Posterior vena cava (tissue), 2 donors: Measurements from ENCODE around the gene IFFO2. TPM values are rescaled to one million over a fixed set of nuclear protein-coding genes. Genes with fewer than 3 reads are reported as not detected.
"Not testable (repeated sequence)": the region's sequence is repeated elsewhere in the genome, so short reads cannot be mapped to it uniquely, and the experiment has no call there.

Experiments
- DNase-seq: peaks from one replicate; pipeline ENCODE4 v3.0.0-alpha.2; 2020; ENCODE audit warnings: low spot score
- intact Hi-C, 2 donors: fragments of 100-400 bp; cut with DNase I; formaldehyde crosslinking; loops; one replicate each; pipeline versions ENCODE4 v1.14.1 to v1.14.2; 2022 to 2023
- total RNA-seq, 2 donors: library from RNA; stranded (reverse); fragmentation: NEBNext Ultra II Directional; extraction: Animal tissue kit (Norgen Biotek cat#: 25700); gene quantifications; one replicate each; pipeline ENCODE4 v1.2.1, GENCODE V29; 2021
- donor health status: DM: yes; HTN: yes; CAD: no.
- donor health status: DM: yes; HTN: yes; CAD: no.

The IFFO2 gene
- total RNA-seq, 2 donors from 2014 or later: 12.1 to 12.2 TPM

DNA sequence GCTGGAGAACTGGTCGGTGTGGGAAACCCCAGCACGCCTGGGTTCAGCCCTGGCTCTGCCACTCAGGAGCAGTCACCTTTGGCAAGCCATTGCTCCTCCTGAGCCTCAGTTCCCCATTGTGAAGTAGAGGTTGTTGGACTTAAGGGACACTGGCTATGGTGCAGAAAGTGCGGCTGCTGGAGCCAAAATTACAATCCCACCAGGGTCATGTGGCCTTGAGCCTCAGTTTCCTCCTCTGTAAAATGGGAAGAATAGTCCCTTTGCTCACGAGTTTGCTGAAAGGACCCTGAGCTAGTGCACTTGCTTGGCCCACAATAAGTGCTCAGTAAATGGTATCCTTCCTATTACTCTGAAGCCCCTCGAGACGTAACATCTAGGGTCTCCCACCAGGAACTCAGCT, 82.4 kb downstream of the IFFO2 start:
- no peak for DNase-seq
- intact Hi-C loops: loop anchor here (5.0 kb wide), 1 partner anchor 277 kb away; no protein-coding TSS in a partner anchor

GRCh38 chr1:18872071-18872611, 84.3 kb downstream of the IFFO2 start:
- no peak for DNase-seq
- intact Hi-C loops: loop anchor here (5.0 kb wide), 1 partner anchor 275 kb away; no protein-coding TSS in a partner anchor

DNA sequence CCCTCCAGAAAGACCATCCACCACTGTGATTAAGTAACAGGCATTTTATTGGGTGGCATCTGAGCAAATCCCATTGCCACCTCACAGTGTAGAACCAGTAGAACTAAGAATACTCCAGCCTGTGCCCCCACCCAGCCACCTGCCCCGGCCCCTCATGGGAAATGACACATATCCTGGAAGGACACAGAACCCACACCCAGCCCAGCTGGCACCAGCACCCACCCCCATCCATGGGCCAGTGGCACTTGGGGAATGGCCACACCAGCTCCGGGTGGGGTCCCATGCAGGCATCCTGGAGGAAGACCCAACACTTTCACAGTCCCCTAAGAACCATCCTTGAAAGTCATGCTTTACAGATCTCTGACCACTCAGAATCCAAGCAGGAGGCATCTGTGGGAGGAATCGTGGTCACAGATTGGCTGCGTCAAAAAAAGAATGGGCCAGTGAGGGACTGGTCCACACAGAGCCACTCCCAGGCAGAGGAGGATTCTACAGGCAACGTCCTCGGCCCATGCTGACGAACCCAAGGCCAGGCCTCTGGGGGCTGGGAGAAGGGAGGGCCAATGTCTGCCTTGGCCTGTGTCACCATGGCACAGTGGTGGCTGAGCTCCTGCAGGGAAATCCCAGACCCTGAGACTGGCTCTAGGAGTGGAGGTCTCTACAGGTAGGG, 84.9 kb downstream of the IFFO2 start:
- intact Hi-C loops: loop anchor here (5.0 kb wide), 1 partner anchor 274 kb away; no protein-coding TSS in a partner anchor
- no peak for DNase-seq

DNA sequence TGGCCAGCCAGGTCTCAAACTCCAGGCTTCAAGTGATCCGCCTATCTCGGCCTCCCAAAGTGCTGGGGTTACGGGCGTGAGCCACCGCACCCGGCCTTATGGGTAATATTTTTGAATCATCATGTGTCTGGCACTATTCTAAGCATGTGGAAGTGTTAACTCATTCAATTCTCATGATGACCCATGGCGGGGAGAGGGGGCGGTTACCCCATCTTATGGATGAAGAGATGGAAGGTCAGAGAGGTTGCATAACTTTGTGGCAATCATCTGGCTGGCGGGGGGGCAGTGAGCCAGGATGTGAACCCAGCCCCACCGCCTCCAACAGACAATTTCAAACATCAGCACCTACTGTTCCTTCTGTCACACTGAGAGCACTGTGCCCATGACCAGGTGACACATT, 85.5 kb downstream of the IFFO2 start:
- intact Hi-C loops: loop anchor here (5.0 kb wide), 1 partner anchor 274 kb away; no protein-coding TSS in a partner anchor
- no peak for DNase-seq

DNA sequence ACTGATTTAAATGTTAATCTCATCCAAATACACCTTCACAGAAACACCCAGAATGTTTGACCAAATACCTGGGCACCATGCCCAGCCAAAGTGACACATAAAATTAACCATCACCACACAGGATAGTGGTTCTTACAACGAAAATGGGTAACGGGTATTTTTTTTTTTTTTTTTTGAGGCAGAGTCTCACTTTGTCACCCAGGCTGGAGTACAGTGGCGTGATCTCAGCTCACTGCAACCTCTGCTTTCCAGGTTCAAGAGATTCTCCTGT, 85.9 kb downstream of the IFFO2 start:
- not testable (repeated sequence) for DNase-seq
- intact Hi-C loops: loop anchor here (5.0 kb wide), 1 partner anchor 273 kb away; no protein-coding TSS in a partner anchor

DNA sequence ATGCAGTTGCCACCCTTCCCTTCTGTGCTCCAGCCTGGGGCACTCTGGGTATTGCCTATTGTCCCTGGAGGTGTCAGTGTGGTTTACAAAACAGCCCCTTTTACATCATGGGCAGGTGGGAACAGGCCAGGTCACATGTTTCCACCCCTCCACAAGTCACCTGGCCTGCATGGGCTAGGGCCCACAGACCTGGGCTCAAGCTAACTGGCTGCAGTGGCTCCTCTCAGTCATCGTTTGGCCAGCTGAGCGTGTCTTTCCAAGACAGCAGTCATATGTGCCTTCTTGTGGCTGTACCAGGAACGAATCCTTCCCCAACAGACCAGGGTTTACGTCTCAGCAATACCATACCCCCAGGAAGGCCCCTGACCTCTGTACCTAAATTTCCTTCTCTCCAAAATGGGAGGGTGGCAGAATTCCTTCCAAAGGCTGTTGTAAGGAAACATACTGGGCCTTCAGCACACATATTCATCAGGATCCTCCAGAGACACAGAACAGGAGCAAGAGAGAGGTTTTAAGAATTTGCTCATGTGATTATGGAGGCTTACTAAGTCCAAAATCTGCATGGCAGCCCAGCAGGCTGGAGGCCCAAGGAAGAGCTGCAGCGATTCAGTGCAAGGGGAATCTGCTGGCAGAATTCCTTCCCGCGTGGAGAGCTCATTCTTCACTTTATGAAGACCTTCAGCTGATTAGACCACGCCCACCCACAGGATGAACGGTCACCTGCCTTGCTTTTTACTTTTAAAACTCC, 86.5 kb downstream of the IFFO2 start:
- intact Hi-C loops: loop anchor here (5.0 kb wide), 1 partner anchor 273 kb away; no protein-coding TSS in a partner anchor
- DNase-seq: no peak

DNA sequence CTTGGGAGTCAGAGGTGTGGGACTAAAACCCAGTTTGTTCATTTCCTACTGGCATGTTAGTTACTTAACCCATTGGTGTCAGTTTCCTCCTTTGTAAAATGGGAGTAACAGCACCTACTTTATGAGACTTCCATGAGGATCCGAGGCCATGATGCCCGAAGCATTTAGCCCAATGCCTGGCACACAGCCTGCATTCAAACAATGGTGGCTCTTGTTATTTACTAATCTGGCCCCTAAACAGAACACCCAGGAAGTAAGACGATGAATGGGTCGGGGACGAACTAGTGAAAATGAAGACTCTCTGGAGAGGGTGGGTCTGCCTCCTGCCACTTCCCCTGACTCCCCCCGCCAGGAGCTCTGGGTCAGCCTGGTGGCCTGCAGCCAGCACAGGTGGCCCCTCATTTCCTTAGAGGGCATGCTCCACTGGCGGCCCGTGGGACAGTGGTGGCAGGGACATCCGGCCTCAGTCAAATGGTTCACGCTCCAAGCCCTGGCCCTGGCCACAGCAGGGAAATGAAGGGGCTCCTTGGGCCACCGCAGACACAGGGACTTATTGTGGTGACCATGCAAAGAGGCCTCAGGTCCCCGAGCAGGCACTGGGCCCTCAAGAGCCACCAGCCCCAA, 87.6 kb downstream of the IFFO2 start:
- DNase-seq: no peak
- intact Hi-C loops: no loop called here

DNA sequence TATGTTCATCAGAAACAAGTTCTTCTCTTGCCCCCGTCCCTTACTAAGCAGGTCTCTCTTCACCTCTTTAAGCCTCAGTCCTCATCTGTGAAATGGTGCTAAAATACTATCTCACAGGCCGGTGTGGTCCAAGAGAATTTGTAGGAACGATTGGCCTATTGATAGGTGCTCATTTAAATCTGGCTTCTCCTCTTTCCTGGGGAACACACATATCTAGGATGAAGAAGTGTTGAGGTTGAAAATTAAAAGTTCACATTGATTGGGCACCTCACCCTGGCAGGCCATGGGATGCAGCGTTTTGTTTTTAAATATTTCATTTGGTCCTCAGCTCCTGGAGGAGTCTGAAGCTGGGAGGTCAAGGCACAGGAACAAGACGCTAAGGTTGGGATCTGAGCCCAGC, 88.1 kb downstream of the IFFO2 start:
- intact Hi-C loops: no loop called here

DNA sequence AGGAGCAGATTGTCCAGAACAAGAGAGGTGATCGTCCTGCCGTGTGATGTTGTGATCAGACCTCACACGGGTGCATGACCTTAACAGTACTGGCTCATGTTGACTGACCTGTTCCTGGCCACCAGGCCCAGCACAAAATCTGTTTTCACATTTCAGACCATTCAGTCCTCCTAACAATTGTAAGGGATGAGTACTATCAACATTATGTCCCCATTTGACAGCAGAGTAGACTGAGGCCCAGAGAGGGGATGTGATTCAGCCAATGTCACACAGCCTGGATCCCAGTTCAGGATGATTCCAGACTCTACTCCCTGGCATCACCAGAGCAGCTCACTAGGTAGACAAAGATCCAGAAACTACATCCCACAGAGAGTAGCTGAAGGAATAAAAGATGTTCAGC, 89.6 kb downstream of the IFFO2 start:
- DNase-seq: no peak
- intact Hi-C loops: no loop called here

More for the DNA sequence above, 88.1 kb downstream of the IFFO2 start:
- no peak for DNase-seq

DNA sequence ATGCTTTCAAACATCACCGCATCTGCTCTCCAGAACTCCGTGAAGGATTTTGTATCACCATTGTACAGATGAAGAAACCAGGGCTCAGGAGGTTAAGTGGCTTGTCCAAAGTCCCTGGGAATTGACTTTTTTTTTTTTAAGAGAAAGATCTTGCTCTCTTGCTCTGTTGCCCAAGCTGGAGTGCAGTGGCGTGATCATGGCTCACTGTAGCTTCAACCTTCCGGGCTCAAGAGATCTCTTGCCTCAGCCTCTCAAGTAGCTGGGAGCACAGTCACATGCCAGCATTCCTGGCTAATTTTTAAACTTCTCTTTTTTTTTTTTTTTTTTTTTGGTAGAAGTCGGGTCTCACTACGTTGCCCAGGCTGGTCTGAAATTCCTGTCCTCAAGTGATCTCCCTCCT, 90.2 kb downstream of the IFFO2 start:
- DNase-seq: no peak
- intact Hi-C loops: no loop called here

- intact Hi-C loops: no loop called here
- no peak for DNase-seq
Observed at GRCh38 chr1:18865176-18865575, 91.3 kb downstream of the IFFO2 start.

GRCh38 chr1:18861590-18861989, 94.9 kb downstream of the IFFO2 start:
- intact Hi-C loops: no loop called here
- DNase-seq: no peak

GRCh38 chr1:18861082-18861481, 95.4 kb downstream of the IFFO2 start:
- DNase-seq: no peak
- intact Hi-C loops: no loop called here

- intact Hi-C loops: loop anchor here in 1 of 2 donors (5.0 kb wide), 1 partner anchor 1208 kb away; no protein-coding TSS in a partner anchor
- DNase-seq: no peak
Observed at GRCh38 chr1:18859560-18859959, 96.9 kb downstream of the IFFO2 start, which contains the start of gene TAS1R2. Gene TAS1R2, minus strand, starts transcription at chr1:18859660. Its CDS starts 0 bp downstream, at chr1:18859660.

- no peak for DNase-seq
- intact Hi-C loops: loop anchor here in 1 of 2 donors (5.0 kb wide), 1 partner anchor 1209 kb away; no protein-coding TSS in a partner anchor
Observed at GRCh38 chr1:18858070-18858688, 98.3 kb downstream of the IFFO2 start.

- DNase-seq: no peak
- intact Hi-C loops: loop anchor here in 1 of 2 donors (5.0 kb wide), 1 partner anchor 1211 kb away; no protein-coding TSS in a partner anchor
Observed at GRCh38 chr1:18856435-18856834, 100.0 kb downstream of the IFFO2 start.

DNA sequence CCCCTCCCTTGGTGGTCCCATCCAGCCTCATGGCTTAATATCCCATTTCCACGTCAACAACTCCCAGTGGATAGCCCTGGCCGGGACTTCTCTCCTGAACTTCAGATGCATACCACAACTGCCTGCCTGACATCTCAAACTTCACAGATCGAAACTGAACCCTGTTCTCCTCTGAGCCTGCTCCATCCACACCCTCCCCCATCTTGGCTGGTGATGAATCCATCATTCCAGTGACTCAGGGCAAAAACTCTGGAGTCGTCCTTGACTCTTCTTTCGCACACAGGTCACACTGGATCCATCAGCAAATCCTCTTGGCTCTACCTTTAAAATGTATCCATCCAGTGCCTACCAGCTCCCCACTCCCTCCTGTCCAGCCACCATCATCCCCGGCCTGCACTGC, 100.9 kb downstream of the IFFO2 start:
- intact Hi-C loops: loop anchor here in 1 of 2 donors (5.0 kb wide), 1 partner anchor 1212 kb away; no protein-coding TSS in a partner anchor

DNA sequence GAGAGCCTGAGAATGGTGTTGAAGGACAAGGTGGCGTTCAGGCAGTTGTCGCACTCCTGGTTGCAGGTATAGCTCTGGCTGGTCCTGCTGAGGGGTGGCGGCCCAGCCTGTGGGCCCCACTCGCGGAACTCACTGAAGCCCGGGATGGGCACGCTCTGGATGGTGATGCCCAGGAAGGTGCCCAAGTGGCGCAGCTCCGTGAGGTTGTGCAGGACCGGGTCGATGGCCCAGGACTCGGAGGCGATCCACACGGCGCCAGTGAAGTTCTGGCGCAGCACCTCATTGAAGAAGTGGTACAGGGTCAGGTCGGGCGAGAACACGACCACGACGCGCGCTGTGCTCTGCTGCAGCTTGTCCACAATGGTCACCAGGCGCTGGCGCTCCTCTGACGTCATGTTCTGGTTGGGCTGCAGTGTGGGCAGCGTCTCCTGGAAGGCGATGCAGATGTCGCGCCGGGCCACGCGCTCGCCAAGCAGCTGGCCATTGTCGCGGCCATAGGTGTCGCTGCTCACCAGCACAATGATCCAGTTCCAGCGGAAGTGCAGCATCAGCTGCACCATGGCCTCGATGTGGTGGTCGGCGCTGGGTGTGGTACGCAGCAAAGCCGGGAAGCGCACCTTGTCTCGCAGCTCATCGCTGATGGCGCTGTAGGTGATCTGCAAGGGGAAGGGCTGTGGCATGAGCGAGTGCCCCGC, 102.0 kb downstream of the IFFO2 start:
- intact Hi-C loops: loop anchor here in 1 of 2 donors (5.0 kb wide), 1 partner anchor 1213 kb away; no protein-coding TSS in a partner anchor
- DNase-seq: no peak

More for the DNA sequence above, 100.9 kb downstream of the IFFO2 start:
- no peak for DNase-seq
